HepG2 (cell line): ENCODE measurements around the gene TEKT5. TPM values are rescaled to one million over a fixed set of nuclear protein-coding genes. Genes with fewer than 3 reads are reported as not detected.

Experiments
- ATAC-seq: fragments of 200-7000 bp; cut with Tn5 transposase; 3 replicates; pipeline ENCODE4 v1.9.1; 2020; ENCODE audit warnings: mild to moderate bottlenecking, moderate library complexity
- BruUV-seq: library from RNA; stranded (reverse); fragments of 400-500 nt; replicated peaks from 2 replicates; lab custom pipeline; 2021; lab: Mats Ljungman, UMichigan
- CTCF ChIA-PET: fragments of 300-600 bp; formaldehyde crosslinking; extraction: SDS; loops from one replicate; lab custom pipeline; 2021; ENCODE audit warnings: low total read pairs, inconsistent platforms, low intra/inter-chr PET ratio; lab: Yijun Ruan, JAX
- POLR2A ChIA-PET: fragments of 350-600 bp; sonication (Branson Sonifier 250); formaldehyde crosslinking; loops from one replicate; lab custom pipeline; 2020; ENCODE audit warnings: antibody characterized with exemption, inconsistent platforms; lab: Yijun Ruan, JAX
- DNase-seq: peaks from one replicate; pipeline ENCODE4 v3.0.0-alpha.2; 2015; ENCODE audit warnings: low spot score
- FAIRE-seq: peaks from 3 replicates; lab custom pipeline; 2011; peaks lifted over from hg19 to GRCh38; lab: Jason Lieb, UNC
- H2AFZ ChIP-seq: one replicate; pipeline ENCODE4 v1.6.1; 2011; ENCODE audit warnings: low read length, inconsistent platforms
- H3K27ac ChIP-seq: fragments of 300-600 bp; 3 replicates; pipeline ENCODE4 v1.8.0; 2011; ENCODE audit warnings: mixed run types, mild to moderate bottlenecking, mixed read lengths, low read length, inconsistent platforms; ENCODE audit not compliant: insufficient read depth; ENCODE audit errors: extremely low read length
- H3K27me3 ChIP-seq, 2 experiments: fragments of 200-600 bp in 1 of 2; 2 replicates in 1 of 2; 3 replicates in 1 of 2; pipeline versions ENCODE4 v1.6.0 to v1.8.0; 2011; ENCODE audit warnings: low read length in 2 of 2, mild to moderate bottlenecking in 2 of 2, moderate library complexity in 2 of 2, inconsistent platforms in 1 of 2; ENCODE audit not compliant: insufficient read depth in 2 of 2, control insufficient read depth in 1 of 2
- H3K36me3 ChIP-seq, 2 experiments: fragments of 200-600 bp in 1 of 2; replicated peaks in 1 of 2; 2 replicates in 1 of 2; 3 replicates in 1 of 2; pipeline versions ENCODE4 v1.5.1 to v1.8.0; 2011; ENCODE audit warnings: low read length in 2 of 2, inconsistent platforms in 1 of 2; ENCODE audit not compliant: insufficient read depth in 2 of 2, control insufficient read depth in 1 of 2
- H3K4me1 ChIP-seq: 2 replicates; pipeline ENCODE4 v1.5.1; 2012; ENCODE audit warnings: low read length, inconsistent platforms; ENCODE audit not compliant: insufficient read depth
- H3K4me2 ChIP-seq: 2 replicates; pipeline ENCODE4 v1.6.0; 2011; ENCODE audit warnings: low read depth, low read length, inconsistent platforms
- H3K4me3 ChIP-seq, 3 experiments: fragments of 200-600 bp in 1 of 3; sonication (generic), shearing (Covaris generic) in 1 of 3; replicated peaks in 1 of 3; 2 replicates each; pipeline ENCODE4 v1.5.1; 2011 to 2016; ENCODE audit warnings: low read length in 3 of 3, inconsistent platforms in 2 of 3, low read depth in 2 of 3, mild to moderate bottlenecking in 2 of 3, control low read depth in 1 of 3, mixed read lengths in 1 of 3; ENCODE audit not compliant: insufficient read depth in 1 of 3
- H3K79me2 ChIP-seq: one replicate; pipeline ENCODE4 v1.6.1; 2011; ENCODE audit warnings: low read length, inconsistent platforms; ENCODE audit not compliant: insufficient read depth
- H3K9ac ChIP-seq: 2 replicates; pipeline ENCODE4 v1.6.0; 2011; ENCODE audit warnings: mild to moderate bottlenecking, low read depth, low read length, inconsistent platforms; ENCODE audit not compliant: insufficient read depth
- H3K9me3 ChIP-seq: 2 replicates; pipeline ENCODE4 v1.5.1; 2012; ENCODE audit warnings: mild to moderate bottlenecking, low read length
- H4K20me1 ChIP-seq: 2 replicates; pipeline ENCODE4 v1.6.0; 2011; ENCODE audit warnings: inconsistent platforms, mild to moderate bottlenecking, low read length, moderate library complexity; ENCODE audit not compliant: insufficient read depth
- ASH2L ChIP-seq: fragments of 300-600, 200-600 bp; sonication (generic); IDR thresholded peaks from 2 replicates; pipeline ENCODE4 v1.7.0; 2017; ENCODE audit warnings: low read depth, mild to moderate bottlenecking, moderate library complexity, mixed read lengths, low read length; ENCODE audit not compliant: insufficient read length
- CEBPB ChIP-seq: IDR thresholded peaks from 2 replicates; pipeline ENCODE4 v1.6.1; 2011; ENCODE audit warnings: low read depth, low read length, improper control_type of control experiment, borderline replicate concordance
- CHD4 ChIP-seq: fragments of 200-600 bp; sonication (generic); IDR thresholded peaks from 2 replicates; pipeline ENCODE4 v1.7.0; 2017; ENCODE audit warnings: mild to moderate bottlenecking, low read length, borderline replicate concordance
- E2F2 ChIP-seq: sonication (generic); formaldehyde crosslinking; IDR thresholded peaks from 2 replicates; pipeline ENCODE4 v1.4.0; 2020; ENCODE audit warnings: missing genetic modification reagents, borderline replicate concordance
- ETV5 ChIP-seq: IDR thresholded peaks from 2 replicates; pipeline ENCODE4 v1.6.1; 2018; ENCODE audit warnings: missing biosample characterization, missing genetic modification reagents, inconsistent platforms, borderline replicate concordance
- FOXK2 ChIP-seq: fragments of 450-650 bp; IDR thresholded peaks from 2 replicates; pipeline ENCODE4 v1.6.1; 2016
- NFE2L1 ChIP-seq: sonication (generic); formaldehyde crosslinking; IDR thresholded peaks from 2 replicates; pipeline ENCODE4 v1.4.0; 2020; ENCODE audit warnings: missing genetic modification reagents, mild to moderate bottlenecking, borderline replicate concordance
- PAX8 ChIP-seq: sonication (generic); formaldehyde crosslinking; IDR thresholded peaks from 2 replicates; pipeline ENCODE4 v1.8.0; 2022; ENCODE audit warnings: mild to moderate bottlenecking, missing genetic modification reagents, borderline replicate concordance
- PHF8 ChIP-seq: sonication (generic); formaldehyde crosslinking; IDR thresholded peaks from 2 replicates; pipeline ENCODE4 v1.5.0; 2020; ENCODE audit warnings: missing genetic modification reagents
- PLSCR1 ChIP-seq: sonication (generic); formaldehyde crosslinking; IDR thresholded peaks from 2 replicates; pipeline ENCODE4 v1.5.0; 2020; ENCODE audit warnings: missing genetic modification reagents, mild to moderate bottlenecking, borderline replicate concordance
- YY1 ChIP-seq: IDR thresholded peaks from 2 replicates; pipeline ENCODE4 v1.6.1; 2011; ENCODE audit warnings: low read length, low read depth, moderate library complexity, mild to moderate bottlenecking; ENCODE audit not compliant: insufficient read depth, insufficient replicate concordance
- ZBTB20 ChIP-seq: sonication (generic); formaldehyde crosslinking; IDR thresholded peaks from 2 replicates; pipeline ENCODE4 v1.8.1; 2023; ENCODE audit warnings: missing genetic modification reagents, low read depth, mild to moderate bottlenecking, borderline replicate concordance
- ZFP36 ChIP-seq: fragments of 150-350 bp; IDR thresholded peaks from 2 replicates; pipeline ENCODE4 v1.6.1; 2018; ENCODE audit warnings: borderline replicate concordance, low read length, low read depth; ENCODE audit not compliant: partially characterized antibody
- ZNF282 ChIP-seq: fragments of 450-650 bp; IDR thresholded peaks from 2 replicates; pipeline ENCODE4 v1.6.1; 2018; ENCODE audit not compliant: partially characterized antibody
- ZNF329 ChIP-seq: sonication (generic); formaldehyde crosslinking; IDR thresholded peaks from 2 replicates; pipeline ENCODE4 v1.9.0; 2021; ENCODE audit warnings: low read depth, mild to moderate bottlenecking, missing genetic modification reagents
- ZNF383 ChIP-seq: sonication (generic); formaldehyde crosslinking; IDR thresholded peaks from 2 replicates; pipeline ENCODE4 v1.4.0; 2020; ENCODE audit warnings: missing genetic modification reagents, mild to moderate bottlenecking, borderline replicate concordance
- ZNF629 ChIP-seq: sonication (generic); formaldehyde crosslinking; conservative IDR thresholded peaks from 2 replicates; pipeline ENCODE4 v1.5.0; 2020; ENCODE audit warnings: missing genetic modification reagents
- ZNF747 ChIP-seq: sonication (generic); formaldehyde crosslinking; IDR thresholded peaks from 2 replicates; pipeline ENCODE4 v1.8.1; 2023; ENCODE audit warnings: missing genetic modification reagents, mild to moderate bottlenecking, borderline replicate concordance
- WGBS: methylation state at CpG from one replicate; pipeline ENCODE4 v1.1.6; 2017; ENCODE audit warnings: low lambda C conversion rate; 5-methylcytosine and 5-hydroxymethylcytosine counted together
- in situ Hi-C: cut with HindIII; loops from 2 replicates; pipeline ENCODE4 v1.10.0; 2017; ENCODE audit warnings: low pct_unique_long_range_greater_than_20kb; ENCODE audit not compliant: extremely low pct_ligation_motif_present
- intact Hi-C: fragments of 100-400 bp; cut with micrococcal nuclease; formaldehyde crosslinking; loops from one replicate; pipeline ENCODE4 v1.10.0; 2022; ENCODE audit not compliant: unreplicated experiment
- polyA plus RNA-seq, 8 experiments: library from polyadenylated mRNA; depleted of rRNA in 3 of 8; stranded (reverse) in 7 of 8; unstranded in 1 of 8; fragments of >200 nt; fragmentation: Illumina TruSeq in 4 of 8; extraction: Trizol in 4 of 8; gene quantifications; 2 replicates each; pipeline versions ENCODE4 v1.2.1 to v1.2.3, GENCODE V29; 2011 to 2016; ENCODE audit warnings: low read depth in 4 of 8, missing spikeins in 1 of 8, mixed read lengths in 1 of 8; ENCODE audit not compliant: insufficient read depth in 1 of 8
- total RNA-seq, 5 experiments: library from RNA; depleted of rRNA; stranded (reverse); fragments of >200 nt; fragmentation: Illumina TruSeq; extraction: Trizol; gene quantifications; 2 replicates each; pipeline ENCODE4 v1.2.3, GENCODE V29; 2016; ENCODE audit warnings: low read depth in 1 of 5
- TF ChIP-seq, protein P1 (sequence below), 2 experiments: sonication (generic) in 1 of 2; formaldehyde crosslinking in 1 of 2; IDR thresholded peaks; 2 replicates each; pipeline versions ENCODE4 v1.5.1 to v1.6.1; 2011 to 2020; ENCODE audit warnings: borderline replicate concordance in 1 of 2, low read depth in 1 of 2, low read length in 1 of 2, mild to moderate bottlenecking in 1 of 2, missing genetic modification reagents in 1 of 2, moderate library complexity in 1 of 2

Gene TEKT5
- total and polyA plus RNA-seq, 2 of the 13 experiments (the other 11 are each of a cell fraction or from before 2014, with no cell fraction given) = 0.16 TPM; not detected in 1

- TF ChIP-seq ZNF747 (CRISPR knock-in tag) (no peak), ZNF282 (no peak), ASH2L (no peak), FOXK2 (no peak)
These were observed 111.5 kb downstream of the TEKT5 start (continued) for GRCh38 chr16:10583269-10583668.

- Histone ChIP-seq H3K36me3 (no peaks in the 10 kb centered on the region; a peak in 1 of 5 replicates), H4K20me1 (peaks cover 24% of the 10 kb centered on the region; the same call in 1 of the 2 replicates), H3K4me2 (peak overlapping the region; percentile 77), H3K9me3 (peaks cover 7% of the 10 kb centered on the region; the same call in 1 of the 2 replicates), H3K79me2 (peaks cover 30% of the 10 kb centered on the region), H3K4me1 (peaks cover 60% of the 10 kb centered on the region), H3K4me3 (peak overlapping the region; percentile 79 to 93 (median 79); a peak in 5 of 6 replicates), H2AFZ (no peak overlapping the region), H3K9ac (0 out of 2 replicates have a peak overlapping the region, but pooled peaks have one; percentile 86), H3K27ac (no peak overlapping the region), H3K27me3 (peaks cover 0 to 3% of the 10 kb centered on the region in 2 experiments; a peak in 1 of 5 replicates)
- 4% methylated on average over 2 of the region's 2 CpGs for WGBS
- TSS peak; percentile 50 for BruUV-seq
- CTCF ChIA-PET = no interaction called here
- intact Hi-C loops = loop anchor here (2.0 kb wide), 3 partner anchors 35 to 147 kb away; no protein-coding TSS in a partner anchor
- POLR2A ChIA-PET = interaction anchor here (0.6 to 2.6 kb wide), 7 partner anchors 24 to 66 kb away, joined by 3 to 11 read pairs (median 6); no protein-coding TSS in a partner anchor
- no peak for FAIRE-seq
- no peak for DNase-seq
- ATAC-seq = no peak
- in situ Hi-C loops = no loop called here
- no peak for TF ChIP-seq NFE2L1 (CRISPR knock-in tag)
- TF ChIP-seq, protein P1, sequence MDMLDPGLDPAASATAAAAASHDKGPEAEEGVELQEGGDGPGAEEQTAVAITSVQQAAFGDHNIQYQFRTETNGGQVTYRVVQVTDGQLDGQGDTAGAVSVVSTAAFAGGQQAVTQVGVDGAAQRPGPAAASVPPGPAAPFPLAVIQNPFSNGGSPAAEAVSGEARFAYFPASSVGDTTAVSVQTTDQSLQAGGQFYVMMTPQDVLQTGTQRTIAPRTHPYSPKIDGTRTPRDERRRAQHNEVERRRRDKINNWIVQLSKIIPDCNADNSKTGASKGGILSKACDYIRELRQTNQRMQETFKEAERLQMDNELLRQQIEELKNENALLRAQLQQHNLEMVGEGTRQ (IDR thresholded peaks at IDR 0.05; ENCODE audit: low read depth, low read length) = no peak
- TF ChIP-seq, protein P1 (CRISPR knock-in tag; IDR thresholded peaks at IDR 0.05; ENCODE audit: borderline replicate concordance) = no peak
- no peak for TF ChIP-seq CHD4
- TF ChIP-seq ZBTB20 (CRISPR knock-in tag) = no peak
- no peak for TF ChIP-seq E2F2 (CRISPR knock-in tag)
- no peak for TF ChIP-seq ZNF383 (CRISPR knock-in tag)
- 0 out of 2 replicates have a peak, but pooled peaks have one; percentile 0 for TF ChIP-seq ZNF629 (CRISPR knock-in tag)
- TF ChIP-seq ETV5 (CRISPR knock-in tag) = no peak
- no peak for TF ChIP-seq PAX8 (CRISPR knock-in tag)
- peak; percentile 94 for TF ChIP-seq CEBPB
- TF ChIP-seq ZFP36 = no peak
- peak; percentile 23 for TF ChIP-seq YY1
- TF ChIP-seq PLSCR1 (CRISPR knock-in tag) = no peak
- no peak for TF ChIP-seq PHF8 (CRISPR knock-in tag)
- no peak for TF ChIP-seq ZNF329
These were observed 113.2 kb downstream of the TEKT5 start for GRCh38 chr16:10581507-10581906.
